ENCODE data around the gene DDX25.

DDX25 gene

DNA sequence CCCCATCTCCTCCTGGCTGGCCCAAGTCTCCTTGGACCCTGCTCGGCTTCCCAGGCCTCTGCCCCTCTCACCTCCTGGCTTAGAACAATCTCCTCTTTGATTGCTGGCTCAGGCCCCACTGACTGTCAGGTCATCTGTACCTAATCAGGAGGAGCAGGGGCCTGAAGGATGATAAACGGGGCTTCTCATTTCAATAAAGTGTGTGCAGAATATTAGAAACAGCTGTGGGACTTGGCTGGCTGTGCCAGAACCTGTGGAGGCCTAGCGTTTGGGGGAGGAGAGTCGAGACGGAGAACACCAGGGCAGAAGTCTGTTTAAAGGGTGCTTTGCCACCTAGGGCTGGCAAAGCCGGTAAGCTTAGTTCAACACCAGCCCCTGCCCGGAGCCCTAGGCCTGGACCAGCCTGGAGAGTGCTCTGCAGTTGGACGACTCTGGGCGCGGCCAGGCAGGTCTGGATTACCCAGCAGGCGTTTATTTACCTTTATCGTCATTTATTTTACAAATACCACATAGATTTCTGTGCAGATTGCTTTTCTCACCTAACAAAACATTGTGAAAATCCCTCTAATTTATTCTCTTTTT, 31.4 kb downstream of the DDX25 start:
- peaks cover 11% of the 10 kb centered on the region; the same call in 1 of the 2 replicates for H3K4me1 ChIP-seq
- DNase-seq = peak; percentile 75
- H3K9me3 ChIP-seq = no peaks in the 10 kb centered on the region
- no peaks in the 10 kb centered on the region for H3K36me3 ChIP-seq
- TF ChIP-seq, protein P1, sequence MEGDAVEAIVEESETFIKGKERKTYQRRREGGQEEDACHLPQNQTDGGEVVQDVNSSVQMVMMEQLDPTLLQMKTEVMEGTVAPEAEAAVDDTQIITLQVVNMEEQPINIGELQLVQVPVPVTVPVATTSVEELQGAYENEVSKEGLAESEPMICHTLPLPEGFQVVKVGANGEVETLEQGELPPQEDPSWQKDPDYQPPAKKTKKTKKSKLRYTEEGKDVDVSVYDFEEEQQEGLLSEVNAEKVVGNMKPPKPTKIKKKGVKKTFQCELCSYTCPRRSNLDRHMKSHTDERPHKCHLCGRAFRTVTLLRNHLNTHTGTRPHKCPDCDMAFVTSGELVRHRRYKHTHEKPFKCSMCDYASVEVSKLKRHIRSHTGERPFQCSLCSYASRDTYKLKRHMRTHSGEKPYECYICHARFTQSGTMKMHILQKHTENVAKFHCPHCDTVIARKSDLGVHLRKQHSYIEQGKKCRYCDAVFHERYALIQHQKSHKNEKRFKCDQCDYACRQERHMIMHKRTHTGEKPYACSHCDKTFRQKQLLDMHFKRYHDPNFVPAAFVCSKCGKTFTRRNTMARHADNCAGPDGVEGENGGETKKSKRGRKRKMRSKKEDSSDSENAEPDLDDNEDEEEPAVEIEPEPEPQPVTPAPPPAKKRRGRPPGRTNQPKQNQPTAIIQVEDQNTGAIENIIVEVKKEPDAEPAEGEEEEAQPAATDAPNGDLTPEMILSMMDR (IDR thresholded peaks at IDR 0.05; ENCODE audit: low read depth, low read length) = no peak
- H3K27me3 ChIP-seq = no peaks in the 10 kb centered on the region
- H3K4me3 ChIP-seq (ENCODE audit: low read depth, low read length) = no peak overlapping the region

DNA sequence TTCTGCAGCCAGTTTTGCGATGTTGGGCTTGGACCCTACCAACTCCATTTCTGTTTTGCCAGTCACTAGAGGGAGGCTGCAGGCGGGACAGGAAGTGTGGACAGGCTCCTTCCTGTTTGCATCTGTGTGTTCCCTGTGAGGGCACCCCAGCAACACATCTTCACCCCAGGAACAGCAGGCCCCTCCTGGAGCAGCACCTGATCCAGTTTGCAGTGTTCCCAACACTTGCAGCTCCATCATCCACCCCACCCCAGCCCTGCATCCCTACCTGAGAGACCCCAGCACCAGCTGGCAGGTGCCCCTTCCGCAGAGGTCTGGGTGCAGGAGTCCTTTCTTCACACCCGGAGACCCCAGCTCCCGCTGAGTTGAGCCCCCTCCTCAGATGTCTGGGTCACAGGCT, 34.1 kb downstream of the DDX25 start:
- TF ChIP-seq, protein P1 (IDR thresholded peaks at IDR 0.05; ENCODE audit: low read depth, low read length) = no peak
- Histone ChIP-seq H3K4me3 (ENCODE audit: low read depth, low read length) (no peak overlapping the region), H3K9me3 (no peaks in the 10 kb centered on the region), H3K36me3 (no peaks in the 10 kb centered on the region), H3K4me1 (peaks cover 12% of the 10 kb centered on the region; the same call in 1 of the 2 replicates), H3K27me3 (no peaks in the 10 kb centered on the region)
- DNase-seq = no peak

DNA sequence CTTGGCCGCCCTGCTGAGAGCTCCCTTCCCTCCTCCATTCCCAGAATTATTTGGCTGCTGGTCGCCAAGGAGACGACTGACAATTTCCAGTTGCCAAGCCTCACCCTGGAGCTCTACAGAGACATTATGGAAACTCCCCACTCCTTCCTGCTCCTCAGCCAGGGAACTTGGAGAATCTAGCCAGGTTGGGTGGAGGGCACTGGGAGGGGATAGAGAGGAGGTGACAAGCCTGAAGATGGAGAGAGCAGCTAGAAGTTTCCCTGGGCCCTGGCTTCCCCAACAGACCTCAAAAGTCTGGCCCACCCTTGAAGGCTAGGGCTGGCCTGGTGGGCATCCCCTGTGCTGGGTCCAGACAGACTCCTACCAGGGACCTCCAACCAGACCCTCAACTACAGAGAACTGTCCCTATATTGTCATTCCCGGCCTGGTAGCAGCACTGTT, 34.8 kb downstream of the DDX25 start:
- Histone ChIP-seq H3K4me1 (peaks cover 11% of the 10 kb centered on the region; the same call in 1 of the 2 replicates), H3K9me3 (no peaks in the 10 kb centered on the region), H3K27me3 (no peaks in the 10 kb centered on the region), H3K36me3 (no peaks in the 10 kb centered on the region), H3K4me3 (ENCODE audit: low read depth, low read length) (no peak overlapping the region)
- TF ChIP-seq, protein P1 (IDR thresholded peaks at IDR 0.05; ENCODE audit: low read depth, low read length) = no peak
- no peak for DNase-seq

DNA sequence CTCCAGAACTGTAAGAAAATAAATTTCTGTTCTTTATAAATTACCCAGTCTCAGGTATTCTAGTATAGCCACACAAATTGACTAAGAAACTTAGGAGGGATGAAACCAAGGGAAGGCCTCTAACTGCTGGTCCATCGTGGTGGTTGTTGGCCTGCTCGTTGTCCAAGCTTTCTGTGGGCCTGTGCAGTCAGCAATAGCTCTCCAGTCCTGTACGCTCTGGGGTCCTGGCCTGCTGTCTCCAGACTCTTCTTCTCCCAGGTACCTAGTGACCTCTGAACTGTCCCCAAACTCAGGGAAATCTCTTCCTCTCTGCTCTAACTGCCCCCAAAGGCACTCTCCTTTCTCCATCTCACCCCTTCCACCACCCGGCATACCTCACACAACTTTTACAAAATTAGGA, 35.8 kb downstream of the DDX25 start:
- peaks cover 8% of the 10 kb centered on the region; the same call in 1 of the 2 replicates for H3K4me1 ChIP-seq
- no peaks in the 10 kb centered on the region for H3K27me3 ChIP-seq
- DNase-seq = no peak
- H3K36me3 ChIP-seq = no peaks in the 10 kb centered on the region
- no peak overlapping the region for H3K4me3 ChIP-seq (ENCODE audit: low read depth, low read length)
- no peaks in the 10 kb centered on the region for H3K9me3 ChIP-seq
- TF ChIP-seq, protein P1 (IDR thresholded peaks at IDR 0.05; ENCODE audit: low read depth, low read length) = no peak

DNA sequence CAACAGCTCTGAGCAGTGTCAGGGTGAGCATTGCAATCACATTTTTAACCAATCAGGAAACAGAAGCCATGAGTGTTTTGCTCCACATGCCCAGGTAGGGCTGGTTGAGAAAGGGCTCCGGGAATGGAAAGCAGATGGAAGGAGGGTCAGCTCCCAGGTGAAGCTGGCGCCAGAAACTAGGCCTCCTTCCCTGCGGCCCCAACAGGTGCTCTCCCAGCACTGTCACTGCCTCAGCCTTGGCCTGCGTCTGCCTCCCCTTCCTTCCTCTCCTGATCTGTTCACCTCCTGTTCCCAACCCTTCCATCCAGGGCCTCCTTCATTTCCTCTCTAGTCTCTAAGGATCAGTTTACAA, 36.9 kb downstream of the DDX25 start:
- H3K4me3 ChIP-seq (ENCODE audit: low read depth, low read length) = no peak overlapping the region
- TF ChIP-seq, protein P1 (IDR thresholded peaks at IDR 0.05; ENCODE audit: low read depth, low read length) = no peak

More for the DNA sequence above, 36.9 kb downstream of the DDX25 start:
- Histone ChIP-seq H3K27me3 (no peaks in the 10 kb centered on the region), H3K9me3 (no peaks in the 10 kb centered on the region), H3K36me3 (no peaks in the 10 kb centered on the region), H3K4me1 (peaks cover 4% of the 10 kb centered on the region; the same call in 1 of the 2 replicates)
- no peak for DNase-seq
